ENCODE results near the gene ADAP1. TPM values are rescaled to one million over a fixed set of nuclear protein-coding genes. Genes with fewer than 3 reads are reported as not detected.

ADAP1 gene
- total RNA-seq, 1 experiment from 2014 or later: 34.0 TPM

GRCh38 chr7:968205-969105 lies 14.0 kb upstream of the ADAP1 start:
- DNase-seq (ENCODE audit: low read depth, low spot score) (no peak), ATAC-seq (no peak)
- no TSS peak for BruUV-seq (replicated peaks)
- ChIA-PET CTCF (no interaction called here), RAD21 (ENCODE audit: low non-redundant PET in 1 of 2, low total read pairs in 2 of 2, uncharacterized antibody in 2 of 2, unreplicated experiment in 2 of 2) (no interaction called here), POLR2A (no interaction called here)
- H3K4me1 ChIP-seq (ENCODE audit: control insufficient read depth in 1 of 2, insufficient read depth in 2 of 2, low read length in 2 of 2): no peaks in the 10 kb centered on the region
- TF ChIP-seq CTCF (IDR thresholded peaks at IDR 0.05 in 2 of 3, conservative IDR thresholded peaks at IDR 0.05 in 1 of 3; ENCODE audit: borderline replicate concordance in 1 of 3, insufficient read depth in 1 of 3, low read depth in 2 of 3, low read length in 2 of 3): no peak
- no peak overlapping the region for H3K4me3 ChIP-seq (replicated peaks in 1 of 2; ENCODE audit: low read depth in 1 of 2, low read length in 2 of 2)
- H3K36me3 ChIP-seq (ENCODE audit: control insufficient read depth in 1 of 2, insufficient read depth in 2 of 2, low read length in 2 of 2): peaks cover 28 to 41% of the 10 kb centered on the region in 2 experiments; a peak in 3 of 4 replicates
- H3K79me2 ChIP-seq (ENCODE audit: insufficient read depth, low read length): peaks cover 40% of the 10 kb centered on the region
- no peak overlapping the region for H3K27ac ChIP-seq (ENCODE audit: low read depth, low read length)
- no peak overlapping the region for H3K9ac ChIP-seq (ENCODE audit: low read length)
- H4K20me1 ChIP-seq (ENCODE audit: insufficient read depth): peaks cover 6% of the 10 kb centered on the region; the same call in 1 of the 2 replicates
- H2AFZ ChIP-seq (ENCODE audit: low read depth, low read length, poor library complexity, severe bottlenecking): no peak overlapping the region
- intact Hi-C loops (cut with micrococcal nuclease): no loop called here
- H3K4me2 ChIP-seq (ENCODE audit: low read length): no peak overlapping the region
- H3K27me3 ChIP-seq (ENCODE audit: insufficient read depth, low read length): no peaks in the 10 kb centered on the region
- H3K9me2 ChIP-seq (ENCODE audit: insufficient read depth): no peaks in the 10 kb centered on the region
- H3K9me3 ChIP-seq (ENCODE audit: control insufficient read depth in 1 of 2, insufficient read depth in 1 of 2, low read depth in 1 of 2, low read length in 2 of 2): no peaks in the 10 kb centered on the region

GRCh38 chr7:967361-968082 lies 13.0 kb upstream of the ADAP1 start:
- intact Hi-C loops (cut with micrococcal nuclease): no loop called here
- Histone ChIP-seq H3K27me3 (ENCODE audit: insufficient read depth, low read length) (no peaks in the 10 kb centered on the region), H3K4me2 (ENCODE audit: low read length) (no peak overlapping the region), H4K20me1 (ENCODE audit: insufficient read depth) (no peaks in the 10 kb centered on the region), H3K4me3 (replicated peaks in 1 of 2; ENCODE audit: low read depth in 1 of 2, low read length in 2 of 2) (no peak overlapping the region), H3K36me3 (ENCODE audit: control insufficient read depth in 1 of 2, insufficient read depth in 2 of 2, low read length in 2 of 2) (peaks cover 21 to 33% of the 10 kb centered on the region in 2 experiments; a peak in 3 of 4 replicates), H3K79me2 (ENCODE audit: insufficient read depth, low read length) (peaks cover 30% of the 10 kb centered on the region), H3K9ac (ENCODE audit: low read length) (no peak overlapping the region), H3K9me3 (ENCODE audit: control insufficient read depth in 1 of 2, insufficient read depth in 1 of 2, low read depth in 1 of 2, low read length in 2 of 2) (no peaks in the 10 kb centered on the region), H3K4me1 (ENCODE audit: control insufficient read depth in 1 of 2, insufficient read depth in 2 of 2, low read length in 2 of 2) (no peaks in the 10 kb centered on the region), H3K27ac (ENCODE audit: low read depth, low read length) (no peak overlapping the region), H2AFZ (ENCODE audit: low read depth, low read length, poor library complexity, severe bottlenecking) (no peak overlapping the region), H3K9me2 (ENCODE audit: insufficient read depth) (no peaks in the 10 kb centered on the region)
- TF ChIP-seq FOSL1 (IDR thresholded peaks at IDR 0.05; ENCODE audit: low read depth): no peak
- TF ChIP-seq POLR2A (IDR thresholded peaks at IDR 0.05; ENCODE audit: borderline replicate concordance, extremely low read depth, insufficient read depth, insufficient read length): no peak
- TF ChIP-seq EZH2phosphoT487 (IDR thresholded peaks at IDR 0.05; ENCODE audit: borderline replicate concordance): no peak
- TF ChIP-seq EZH2 (IDR thresholded peaks at IDR 0.05): no peak
- TF ChIP-seq ZFX (IDR thresholded peaks at IDR 0.05): no peak
- no peak for TF ChIP-seq CTCF (IDR thresholded peaks at IDR 0.05 in 2 of 3, conservative IDR thresholded peaks at IDR 0.05 in 1 of 3; ENCODE audit: borderline replicate concordance in 1 of 3, insufficient read depth in 1 of 3, low read depth in 2 of 3, low read length in 2 of 3)
- no TSS peak for BruUV-seq (replicated peaks)
- POLR2A ChIA-PET: no interaction called here
- RAD21 ChIA-PET (ENCODE audit: low non-redundant PET in 1 of 2, low total read pairs in 2 of 2, uncharacterized antibody in 2 of 2, unreplicated experiment in 2 of 2): no interaction called here
- CTCF ChIA-PET: no interaction called here
- ATAC-seq: no peak
- no peak for DNase-seq (ENCODE audit: low read depth, low spot score)
